ENCODE results near the gene TTI1.

DNA sequence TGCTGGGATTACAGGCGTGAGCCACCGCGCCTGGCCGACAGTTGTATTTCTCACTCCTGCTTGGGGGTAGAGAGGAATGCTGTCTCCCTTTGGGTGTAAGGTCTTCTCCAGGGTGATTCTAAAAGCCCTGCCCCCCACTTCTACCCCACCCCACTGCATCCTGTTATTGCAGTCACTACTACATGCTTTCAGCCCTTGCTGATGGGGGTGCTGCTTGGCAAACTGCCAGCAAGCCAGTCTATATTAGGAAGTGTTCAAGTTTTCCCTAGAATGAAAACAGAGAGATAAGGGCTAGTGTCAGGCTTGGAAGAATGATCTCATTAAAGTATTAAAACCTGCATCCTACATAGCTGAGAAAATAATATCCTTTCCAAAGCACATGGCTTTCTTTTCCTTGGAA lies 31.3 kb downstream of the TTI1 start:
- TF ChIP-seq, protein P1, sequence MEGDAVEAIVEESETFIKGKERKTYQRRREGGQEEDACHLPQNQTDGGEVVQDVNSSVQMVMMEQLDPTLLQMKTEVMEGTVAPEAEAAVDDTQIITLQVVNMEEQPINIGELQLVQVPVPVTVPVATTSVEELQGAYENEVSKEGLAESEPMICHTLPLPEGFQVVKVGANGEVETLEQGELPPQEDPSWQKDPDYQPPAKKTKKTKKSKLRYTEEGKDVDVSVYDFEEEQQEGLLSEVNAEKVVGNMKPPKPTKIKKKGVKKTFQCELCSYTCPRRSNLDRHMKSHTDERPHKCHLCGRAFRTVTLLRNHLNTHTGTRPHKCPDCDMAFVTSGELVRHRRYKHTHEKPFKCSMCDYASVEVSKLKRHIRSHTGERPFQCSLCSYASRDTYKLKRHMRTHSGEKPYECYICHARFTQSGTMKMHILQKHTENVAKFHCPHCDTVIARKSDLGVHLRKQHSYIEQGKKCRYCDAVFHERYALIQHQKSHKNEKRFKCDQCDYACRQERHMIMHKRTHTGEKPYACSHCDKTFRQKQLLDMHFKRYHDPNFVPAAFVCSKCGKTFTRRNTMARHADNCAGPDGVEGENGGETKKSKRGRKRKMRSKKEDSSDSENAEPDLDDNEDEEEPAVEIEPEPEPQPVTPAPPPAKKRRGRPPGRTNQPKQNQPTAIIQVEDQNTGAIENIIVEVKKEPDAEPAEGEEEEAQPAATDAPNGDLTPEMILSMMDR (IDR thresholded peaks at IDR 0.05), result no peak
- no peak for TF ChIP-seq POLR2A (IDR thresholded peaks at IDR 0.05)
